ENCODE data around the gene DGKH.

GRCh38 chr13:42119875-42120274 is 71.4 kb downstream of the DGKH start:
- TF ChIP-seq CTCF (IDR thresholded peaks at IDR 0.05 in 2 of 3, conservative IDR thresholded peaks at IDR 0.05 in 1 of 3; ENCODE audit: borderline replicate concordance in 1 of 3, insufficient read depth in 1 of 3, low read depth in 2 of 3, low read length in 2 of 3), result no peak
- TF ChIP-seq POLR2A (IDR thresholded peaks at IDR 0.05; ENCODE audit: borderline replicate concordance, extremely low read depth, insufficient read depth, insufficient read length), result no peak
- TF ChIP-seq POLR2AphosphoS5 (IDR thresholded peaks at IDR 0.05; ENCODE audit: low read depth, low read length), result no peak
- no peak for TF ChIP-seq EZH2 (IDR thresholded peaks at IDR 0.05)
- TF ChIP-seq ZBTB33 (IDR thresholded peaks at IDR 0.05; ENCODE audit: extremely low read depth, insufficient replicate concordance, low read length), result no peak
- TF ChIP-seq YY1 (IDR thresholded peaks at IDR 0.05; ENCODE audit: extremely low read depth, insufficient replicate concordance, low read depth, low read length), result no peak
- no peak for TF ChIP-seq REST (IDR thresholded peaks at IDR 0.05; ENCODE audit: low read depth)
- TF ChIP-seq CEBPB (IDR thresholded peaks at IDR 0.05; ENCODE audit: low read depth), result no peak
- no peak for TF ChIP-seq MAX (IDR thresholded peaks at IDR 0.05)
- TF ChIP-seq RAD21 (IDR thresholded peaks at IDR 0.05; ENCODE audit: low read depth), result no peak
- no peak for TF ChIP-seq SP1 (IDR thresholded peaks at IDR 0.05; ENCODE audit: low read depth)

Measured in HCT116 (cell line).